Fibroblast of villous mesenchyme (primary cell): ENCODE results near the gene ZNF611. TPM values are rescaled to one million over a fixed set of nuclear protein-coding genes. Genes with fewer than 3 reads are reported as not detected.

Experiments
- DNase-seq: peaks from one replicate; pipeline ENCODE4 v3.0.0-alpha.2; 2010; ENCODE audit warnings: low read depth
- H3K4me3 ChIP-seq: 2 replicates; pipeline ENCODE4 v1.5.1; 2011; ENCODE audit warnings: low read depth, mild to moderate bottlenecking, low read length
- CTCF ChIP-seq: IDR thresholded peaks from 2 replicates; pipeline ENCODE4 v1.5.1; 2012; ENCODE audit warnings: low read depth, mild to moderate bottlenecking, low read length; ENCODE audit not compliant: insufficient read depth
- total RNA-seq: library from RNA; depleted of rRNA; stranded (reverse); fragments of >200 nt; gene quantifications from 2 replicates; pipeline ENCODE4 v1.2.3, GENCODE V29; 2012

The ZNF611 gene
- total RNA-seq, 1 donor, result 13.4 TPM

- H3K4me3 ChIP-seq, result no peak overlapping the region
- DNase-seq, result no peak
- no peak for TF ChIP-seq CTCF
These were observed 69.8 kb downstream of the ZNF611 start for GRCh38 chr19:52665027-52665426.

DNA sequence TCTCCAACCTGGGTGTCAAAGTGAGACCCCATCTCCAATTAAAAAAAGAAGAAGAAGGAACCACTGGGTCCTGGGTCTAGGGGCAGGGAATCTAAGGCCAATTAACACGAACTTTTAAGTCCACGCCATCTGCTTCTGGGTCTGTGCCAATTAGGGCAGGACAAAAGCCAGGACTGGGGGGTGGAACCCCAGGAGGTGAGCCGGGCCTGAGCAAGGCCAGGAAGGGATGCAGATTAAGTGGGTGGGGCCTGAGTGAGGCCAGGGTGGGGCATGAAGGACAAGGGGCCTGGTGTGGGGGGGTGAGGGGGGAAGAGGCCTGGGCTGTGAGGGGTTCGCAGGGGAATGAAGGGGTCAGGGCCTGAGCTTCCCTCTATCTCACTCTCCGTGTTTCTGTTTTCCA, 70.4 kb downstream of the ZNF611 start:
- H3K4me3 ChIP-seq, result no peak overlapping the region
- no peak for DNase-seq
- TF ChIP-seq CTCF, result no peak

DNA sequence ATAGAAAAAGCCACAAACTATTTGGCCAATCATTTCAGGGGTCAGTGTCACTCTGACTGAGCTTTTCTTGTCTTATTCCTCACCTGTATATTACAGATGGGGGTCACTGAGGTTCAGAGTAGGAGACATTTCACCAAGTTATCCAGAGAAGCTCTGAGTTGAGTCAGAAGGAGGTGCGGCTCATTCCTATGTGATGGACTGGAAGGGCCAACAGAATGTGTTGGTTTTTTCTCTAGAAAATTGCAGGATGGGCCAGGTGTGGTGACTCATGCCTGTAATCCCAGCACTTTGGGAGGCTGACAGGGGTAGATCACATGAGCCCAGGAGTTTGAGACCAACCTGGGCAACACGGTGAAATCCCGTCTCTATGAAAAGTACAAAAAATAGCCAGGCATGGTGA, 72.2 kb downstream of the ZNF611 start:
- no peak overlapping the region for H3K4me3 ChIP-seq
- TF ChIP-seq CTCF, result no peak
- no peak for DNase-seq

GRCh38 chr19:52660981-52661380, 73.9 kb downstream of the ZNF611 start:
- H3K4me3 ChIP-seq, result no peak overlapping the region
- DNase-seq, result peak; percentile 39

DNA sequence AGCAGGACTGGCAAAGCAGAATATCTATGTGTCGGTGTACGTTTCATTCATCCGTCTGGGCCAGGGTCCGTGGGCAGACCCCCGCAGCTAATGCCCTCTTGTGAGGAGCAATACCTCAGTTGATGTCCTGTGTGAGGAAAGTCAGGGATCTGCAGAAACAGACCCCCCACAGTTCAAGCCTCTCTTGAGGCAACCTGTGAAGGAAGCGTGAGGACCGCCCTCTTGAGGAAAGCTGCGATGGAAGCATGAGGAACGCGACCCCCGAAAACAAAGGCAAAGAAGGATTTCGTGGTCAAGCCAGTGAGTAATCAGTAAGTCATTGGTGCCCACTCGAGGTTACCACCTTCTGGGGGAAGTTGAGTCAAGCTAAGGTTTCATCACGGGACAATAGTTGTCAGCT, 75.8 kb downstream of the ZNF611 start:
- no peak overlapping the region for H3K4me3 ChIP-seq
- DNase-seq, result no peak
- TF ChIP-seq CTCF, result no peak

More at GRCh38 chr19:52660981-52661380, 73.9 kb downstream of the ZNF611 start:
- TF ChIP-seq CTCF, result no peak

GRCh38 chr19:52658595-52658994, 76.2 kb downstream of the ZNF611 start:
- no peak overlapping the region for H3K4me3 ChIP-seq
- no peak for TF ChIP-seq CTCF
- no peak for DNase-seq

DNA sequence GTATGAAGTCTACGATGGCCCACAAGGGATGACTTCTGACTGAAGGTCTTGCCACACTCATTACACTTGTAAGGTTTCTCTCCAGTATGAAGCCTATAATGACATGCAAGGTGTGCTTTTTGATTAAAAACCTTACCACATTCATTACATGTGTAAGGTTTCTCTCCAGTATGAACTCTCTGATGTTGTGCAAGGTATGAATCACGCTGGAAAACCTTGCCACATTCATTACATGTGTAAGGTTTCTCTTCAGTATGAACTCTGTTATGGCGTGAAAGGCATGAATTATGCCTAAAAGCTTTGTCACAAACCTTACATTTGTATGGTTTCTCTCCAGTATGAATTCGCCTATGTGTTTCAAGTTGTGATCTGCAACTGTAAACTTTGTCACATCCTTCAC, 81.7 kb downstream of the ZNF611 start:
- TF ChIP-seq CTCF, result no peak
- no peak overlapping the region for H3K4me3 ChIP-seq
- no peak for DNase-seq
